GM10266 (cell line): ENCODE results near the gene L3MBTL3.

Experiments used
- DNase-seq: peaks from one replicate; pipeline ENCODE4 v3.0.0; 2012; ENCODE audit errors: extremely low spot score
- CTCF ChIP-seq: IDR thresholded peaks from 2 replicates; pipeline ENCODE4 v1.5.1; 2012; ENCODE audit warnings: mild to moderate bottlenecking, low read depth; ENCODE audit not compliant: control insufficient read depth, insufficient read depth; ENCODE audit errors: missing control alignments

The L3MBTL3 gene

GRCh38 chr6:130012728-130013127, 5.7 kb upstream of the L3MBTL3 start:
- TF ChIP-seq CTCF: no peak
- DNase-seq: no peak

- DNase-seq: peak; percentile 54
- TF ChIP-seq CTCF: no peak
These were observed 454 bp downstream of the L3MBTL3 start for GRCh38 chr6:130018744-130019325.

- TF ChIP-seq CTCF: no peak
- DNase-seq: peak; percentile 66
These were observed 1.1 kb downstream of the L3MBTL3 start for GRCh38 chr6:130019326-130020072.

GRCh38 chr6:130020073-130020906, 1.9 kb downstream of the L3MBTL3 start:
- no peak for TF ChIP-seq CTCF
- peak; percentile 49 for DNase-seq

GRCh38 chr6:130020907-130021629, 2.7 kb downstream of the L3MBTL3 start:
- peak; percentile 77 for DNase-seq
- TF ChIP-seq CTCF: peak; percentile 86

GRCh38 chr6:130026859-130027258, 8.5 kb downstream of the L3MBTL3 start:
- no peak for TF ChIP-seq CTCF
- DNase-seq: no peak

GRCh38 chr6:130027948-130028347, 9.6 kb downstream of the L3MBTL3 start:
- no peak for TF ChIP-seq CTCF
- peak; percentile 24 for DNase-seq
